ENCODE results near the gene TSPAN14.

Gene TSPAN14

DNA sequence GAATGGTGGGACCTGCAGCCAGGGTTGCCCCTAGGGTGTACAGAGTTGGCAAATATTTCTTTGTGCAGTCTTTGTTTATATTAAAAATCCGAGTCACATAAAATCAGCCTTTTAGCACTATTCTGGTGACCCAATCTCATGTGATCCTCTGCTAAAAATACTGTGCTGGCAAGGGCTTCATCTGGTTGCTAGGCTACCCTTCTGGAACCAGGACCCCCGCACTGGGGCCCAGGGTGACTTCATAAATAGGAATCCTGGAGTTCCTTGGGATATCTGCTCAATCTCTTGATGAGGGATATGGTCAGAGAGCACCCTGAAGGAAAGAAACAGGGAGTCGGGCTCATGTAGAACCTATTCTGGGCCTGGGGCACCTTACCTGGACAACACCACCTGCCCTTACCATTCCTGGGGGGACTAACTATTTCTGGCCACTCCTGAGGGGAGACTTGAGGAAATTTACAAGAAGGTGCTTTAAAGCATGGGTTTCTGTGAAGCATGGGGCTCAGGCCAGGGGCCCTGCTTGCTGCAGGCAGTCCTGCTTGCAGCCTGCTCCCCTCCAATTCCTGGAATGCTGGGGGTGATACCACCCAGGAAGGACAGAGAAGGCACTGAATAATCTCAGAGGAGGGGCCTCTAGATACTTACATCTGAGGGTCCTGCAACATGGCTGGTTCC is 128.3 kb downstream of the TSPAN14 start:
- DNase-seq (ENCODE audit: low read depth in 2 of 2), result no peak
